ENCODE data around the gene FBRSL1.

The FBRSL1 gene

DNA sequence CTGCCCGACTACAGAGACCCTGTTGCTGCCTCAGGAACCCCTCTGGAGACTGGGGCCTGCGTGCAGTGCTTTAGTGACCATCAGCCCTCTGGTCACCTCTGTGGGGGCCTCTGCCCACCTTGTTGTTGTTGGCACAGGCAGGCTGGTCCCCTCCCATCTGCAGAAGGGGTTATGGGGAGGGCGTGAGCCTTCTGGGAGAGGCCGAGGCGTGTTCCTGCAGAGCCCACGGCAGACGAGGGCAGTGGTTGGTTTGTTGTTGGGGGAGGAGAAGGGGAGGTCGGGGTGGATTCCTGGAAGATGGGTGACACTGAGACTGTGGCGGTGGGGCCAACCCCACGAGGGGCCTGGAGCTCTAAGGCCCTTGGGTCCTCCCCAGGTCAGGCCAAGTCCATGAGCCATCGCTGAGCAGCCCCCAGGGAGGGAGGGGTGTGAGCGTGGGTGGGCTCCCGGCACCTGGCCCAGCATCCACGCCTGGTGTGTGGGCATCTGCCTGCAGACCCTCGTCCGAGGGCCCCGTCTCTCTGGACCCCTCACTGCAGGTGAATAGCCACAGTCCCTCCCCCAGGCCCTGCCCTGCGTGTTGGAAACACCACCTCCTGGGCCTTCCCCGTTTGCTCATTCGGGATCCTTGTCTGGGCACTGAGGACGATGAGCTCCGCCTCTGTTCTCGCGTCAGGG is 23.6 kb downstream of the FBRSL1 start:
- no peak for DNase-seq

DNA sequence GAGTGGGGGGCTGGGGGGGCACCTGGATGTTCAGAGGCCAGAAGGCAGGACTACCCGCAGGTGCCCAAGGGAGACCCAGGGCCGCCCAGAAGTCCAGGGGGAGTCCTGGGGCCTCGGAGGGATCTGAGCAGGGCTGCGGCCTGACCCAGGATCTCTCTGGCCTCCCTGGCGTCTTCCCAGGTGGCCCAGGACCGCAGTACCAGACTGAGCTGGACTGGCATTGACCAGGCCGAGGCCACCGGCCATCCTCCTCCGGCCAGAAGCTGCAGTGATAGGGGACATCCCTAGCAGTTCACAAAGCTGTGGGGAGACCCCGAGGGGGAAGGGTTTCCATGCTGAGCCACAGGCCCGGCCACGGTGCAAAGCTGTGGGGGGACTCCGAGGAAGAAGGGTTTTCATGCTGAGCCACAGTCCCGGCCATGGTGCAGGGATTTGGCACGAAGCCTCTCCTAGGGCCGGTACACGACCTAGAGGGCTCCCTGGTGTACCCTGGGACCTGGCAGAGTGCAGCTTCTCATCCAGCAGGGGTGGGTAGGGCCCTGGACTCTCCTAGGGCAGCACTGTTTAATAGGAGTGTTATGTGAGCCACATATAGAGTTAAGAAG is 24.4 kb downstream of the FBRSL1 start:
- no peak for DNase-seq

DNA sequence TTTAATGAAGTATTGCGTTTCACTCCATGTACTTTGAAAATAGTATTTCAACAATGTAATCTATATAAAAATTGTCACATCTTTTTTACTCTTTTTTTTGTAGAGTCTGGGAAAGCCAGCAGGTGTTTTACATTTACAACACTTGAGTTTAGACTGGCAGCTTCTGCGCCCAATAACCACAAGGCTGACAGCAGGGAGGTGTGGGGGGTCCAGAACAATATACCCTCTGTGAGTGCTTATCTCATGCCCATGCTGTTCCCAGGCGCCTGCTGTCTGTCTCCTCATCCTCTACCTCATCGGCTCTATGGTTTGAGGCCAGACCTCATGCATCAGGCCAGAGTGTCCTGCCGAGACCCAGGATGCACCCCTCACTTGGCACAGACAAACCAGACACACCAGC is 24.9 kb downstream of the FBRSL1 start:
- no peak for DNase-seq

DNA sequence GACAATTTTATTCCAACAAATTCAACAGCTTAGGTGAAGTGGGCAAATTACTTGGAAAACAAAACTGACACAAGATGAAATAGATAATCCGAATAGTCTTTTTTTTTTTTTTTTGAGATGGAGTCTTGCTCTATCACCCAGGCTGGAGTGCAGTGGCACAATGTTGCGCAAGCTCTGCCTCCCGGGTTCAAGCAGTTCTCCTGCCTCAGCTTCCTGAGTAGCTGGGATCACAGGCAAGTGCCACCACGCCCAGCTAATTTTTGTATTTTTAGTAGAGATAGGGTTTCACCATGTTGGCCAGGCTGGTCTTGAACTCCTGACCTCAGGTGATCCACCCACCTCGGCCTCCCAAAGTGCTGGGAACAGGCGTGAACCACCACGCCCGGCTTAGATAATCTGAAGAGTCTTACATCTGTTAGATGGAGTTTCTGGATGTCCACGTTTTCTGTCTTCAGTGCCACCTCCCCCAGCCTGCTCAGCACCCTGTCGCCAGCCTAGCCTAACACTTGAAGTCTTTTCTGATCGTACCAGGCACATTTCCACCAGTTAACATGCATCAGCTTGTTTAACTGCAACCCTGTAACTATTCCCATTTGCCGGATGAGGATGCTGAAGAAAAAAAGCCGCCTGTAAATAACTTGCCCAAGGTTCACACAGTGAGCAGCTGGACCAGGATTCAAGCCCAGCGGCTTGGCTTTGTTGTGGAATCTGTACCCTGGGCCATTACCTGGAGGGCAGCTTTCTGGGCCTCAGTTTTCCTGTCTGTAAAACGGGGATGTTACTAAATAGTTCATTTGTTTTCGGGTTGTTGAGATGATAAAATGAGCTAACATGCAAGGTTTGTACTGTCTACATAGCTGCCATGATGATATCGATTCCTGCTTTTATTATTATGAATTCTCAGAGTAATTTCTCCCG is 26.4 kb downstream of the FBRSL1 start:
- DNase-seq, result no peak

DNA sequence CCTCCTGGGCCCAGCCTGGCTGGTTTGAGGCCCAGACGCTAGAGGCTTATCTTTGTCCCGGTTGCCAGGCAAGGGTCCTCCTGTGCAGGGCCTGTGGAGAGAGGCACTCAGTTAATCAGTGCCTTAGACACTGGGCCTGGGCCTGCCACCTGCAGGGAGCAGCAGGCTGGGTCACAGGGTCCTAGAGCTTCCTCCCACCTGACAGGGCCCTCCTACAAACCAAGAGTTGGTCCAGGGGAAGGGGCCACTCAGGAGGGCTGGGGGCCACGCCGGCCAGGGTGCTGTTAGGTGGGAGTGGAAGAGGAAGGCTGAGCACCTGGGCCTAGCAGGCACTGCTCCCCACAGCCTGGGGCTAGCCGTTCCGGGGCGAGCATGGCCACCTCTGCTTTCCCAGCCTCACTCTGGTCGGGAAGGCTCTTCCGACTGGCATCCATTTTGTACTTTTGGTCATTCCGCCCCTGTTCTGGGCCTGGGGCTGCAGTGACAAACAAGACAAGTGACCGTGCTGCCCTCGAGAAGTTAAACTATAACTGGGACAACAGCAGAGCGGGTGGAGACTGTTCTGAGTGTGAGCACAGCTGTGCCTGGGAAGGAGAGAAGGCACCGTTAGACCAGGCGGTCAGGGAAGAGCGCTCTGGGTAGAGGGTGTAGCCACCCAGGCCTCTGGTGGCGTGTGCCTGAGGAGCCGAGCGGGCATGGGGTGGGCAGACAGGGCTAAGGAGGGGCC is 27.2 kb downstream of the FBRSL1 start:
- DNase-seq, result no peak

DNA sequence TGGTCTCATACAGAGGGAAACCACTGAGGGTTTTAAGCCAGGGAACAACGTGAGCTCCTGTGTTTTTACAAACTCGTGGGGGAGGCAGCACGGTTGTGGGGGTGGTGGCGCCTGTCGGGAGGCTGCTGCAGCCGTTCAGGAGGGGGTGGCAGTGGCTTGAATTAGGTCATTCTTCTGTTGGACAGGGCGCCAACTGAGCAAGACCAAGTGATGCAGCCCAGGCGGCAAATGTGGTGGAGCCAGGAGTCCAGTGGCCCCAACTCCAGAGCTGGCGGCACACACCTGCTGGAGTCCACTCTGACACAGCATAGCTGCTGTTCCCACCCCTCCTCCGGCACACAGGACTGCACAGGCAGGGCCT is 27.8 kb downstream of the FBRSL1 start:
- DNase-seq, result no peak

DNA sequence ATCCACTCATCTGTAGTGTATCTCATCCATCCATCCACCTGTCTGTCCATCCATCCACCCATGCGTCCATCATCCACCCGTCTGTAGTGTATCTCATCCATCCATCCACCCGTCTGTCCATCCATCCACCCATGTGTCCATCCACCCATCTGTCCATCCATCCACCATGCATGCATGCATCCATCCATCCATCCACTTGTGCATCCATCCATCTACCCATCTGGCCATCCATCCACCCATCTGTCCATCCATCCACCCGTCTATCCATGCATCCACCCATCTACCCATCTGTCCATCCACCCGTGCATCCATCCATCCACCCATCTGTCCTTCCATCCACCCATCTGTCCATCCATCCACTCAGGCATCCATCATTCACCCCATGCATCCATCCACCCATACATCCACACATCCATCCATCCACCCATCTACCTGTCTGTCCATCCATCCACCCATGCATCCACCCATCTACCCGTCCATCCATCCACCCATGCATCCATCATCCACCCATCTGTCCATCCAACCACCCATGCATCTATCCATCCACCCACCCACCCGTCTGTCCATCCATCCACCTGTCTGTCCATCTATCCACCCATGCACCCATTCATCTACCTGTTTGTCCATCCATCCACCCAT is 28.5 kb downstream of the FBRSL1 start:
- no peak for DNase-seq

DNA sequence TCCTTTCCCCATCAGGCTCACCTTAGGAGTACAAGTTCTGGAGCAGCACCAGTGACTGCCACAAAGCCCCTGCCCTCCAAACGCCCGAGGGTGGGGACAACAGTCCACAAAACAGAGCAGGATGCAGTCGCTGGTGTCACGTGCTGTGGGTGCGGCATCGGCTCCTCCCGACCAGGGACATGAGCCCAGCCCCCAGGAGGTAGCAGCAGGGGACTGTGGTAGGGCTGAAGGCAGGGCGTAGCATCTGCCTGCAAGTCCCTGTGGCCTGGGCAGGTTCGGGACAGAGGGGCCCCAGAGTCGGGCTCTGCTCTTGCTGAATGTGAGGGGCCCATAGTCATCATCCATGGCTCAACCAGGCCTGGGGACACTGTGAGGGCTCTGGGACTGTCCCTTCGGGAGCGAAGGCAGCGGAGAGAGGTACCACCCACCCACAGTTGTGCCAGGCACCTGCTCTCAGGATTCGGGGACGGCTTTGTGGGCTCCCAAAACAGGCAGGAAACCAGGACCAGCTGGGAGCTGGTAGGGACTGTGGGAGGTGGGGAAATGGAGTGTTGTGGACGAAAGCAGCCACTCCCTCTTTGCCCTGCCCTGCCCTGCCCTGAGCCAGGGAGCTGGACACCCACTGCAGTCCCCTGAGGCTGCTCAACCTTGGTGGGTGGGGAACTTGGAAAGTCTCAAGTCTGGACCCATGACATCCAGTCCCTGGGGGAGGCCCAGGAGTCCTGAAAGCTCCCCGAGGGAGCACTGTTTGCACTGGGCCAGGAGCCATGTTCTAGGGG is 30.7 kb downstream of the FBRSL1 start:
- DNase-seq, result no peak

DNA sequence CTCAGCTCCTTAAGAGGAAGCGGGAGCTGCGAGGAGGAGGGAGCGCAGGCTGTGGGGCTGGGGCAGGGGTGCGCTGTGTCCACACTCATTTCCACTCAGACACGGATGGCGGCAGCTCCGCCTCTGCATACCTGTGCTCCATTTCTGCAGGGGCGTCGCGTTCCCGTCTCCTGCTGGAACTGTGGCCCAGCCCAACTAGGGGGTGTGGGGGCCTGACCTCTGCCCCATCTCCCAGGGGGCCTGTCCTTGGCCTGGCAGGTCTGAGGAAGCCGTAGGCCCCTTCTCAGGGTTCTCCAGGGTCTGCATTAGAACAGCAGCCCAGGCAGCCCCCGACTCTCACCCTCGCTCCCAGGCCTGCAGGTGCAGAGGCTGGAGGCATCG is 31.2 kb downstream of the FBRSL1 start:
- DNase-seq, result no peak

DNA sequence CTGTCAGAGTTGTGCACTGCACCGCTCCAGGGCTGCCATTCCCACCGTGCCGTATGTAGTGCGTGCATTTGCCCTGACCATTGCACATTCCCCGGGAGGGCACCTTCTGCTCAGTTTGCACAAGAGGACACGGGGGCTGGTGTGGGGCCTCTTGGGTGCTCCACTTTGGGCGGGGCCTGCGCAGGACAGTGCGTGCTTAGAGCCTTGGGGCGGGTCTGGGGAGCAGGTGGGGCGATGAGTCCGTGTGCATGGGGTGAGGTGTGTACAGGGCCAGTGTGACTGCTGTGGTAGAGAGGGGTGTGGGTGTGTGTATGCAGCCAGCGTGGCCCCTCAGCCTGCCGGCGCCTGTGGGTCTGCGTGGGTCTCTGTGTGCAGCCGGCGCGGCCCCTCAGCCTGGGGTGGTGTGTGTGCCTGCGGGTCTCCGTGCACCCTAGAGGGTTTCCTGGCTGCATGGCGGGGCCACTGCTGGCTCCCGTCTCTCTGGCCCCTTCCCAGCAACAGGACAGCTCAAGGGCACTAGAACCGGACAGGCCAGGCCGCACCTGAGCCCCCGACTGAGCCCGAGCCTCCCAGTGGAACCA is 31.9 kb downstream of the FBRSL1 start:
- no peak for DNase-seq

DNA sequence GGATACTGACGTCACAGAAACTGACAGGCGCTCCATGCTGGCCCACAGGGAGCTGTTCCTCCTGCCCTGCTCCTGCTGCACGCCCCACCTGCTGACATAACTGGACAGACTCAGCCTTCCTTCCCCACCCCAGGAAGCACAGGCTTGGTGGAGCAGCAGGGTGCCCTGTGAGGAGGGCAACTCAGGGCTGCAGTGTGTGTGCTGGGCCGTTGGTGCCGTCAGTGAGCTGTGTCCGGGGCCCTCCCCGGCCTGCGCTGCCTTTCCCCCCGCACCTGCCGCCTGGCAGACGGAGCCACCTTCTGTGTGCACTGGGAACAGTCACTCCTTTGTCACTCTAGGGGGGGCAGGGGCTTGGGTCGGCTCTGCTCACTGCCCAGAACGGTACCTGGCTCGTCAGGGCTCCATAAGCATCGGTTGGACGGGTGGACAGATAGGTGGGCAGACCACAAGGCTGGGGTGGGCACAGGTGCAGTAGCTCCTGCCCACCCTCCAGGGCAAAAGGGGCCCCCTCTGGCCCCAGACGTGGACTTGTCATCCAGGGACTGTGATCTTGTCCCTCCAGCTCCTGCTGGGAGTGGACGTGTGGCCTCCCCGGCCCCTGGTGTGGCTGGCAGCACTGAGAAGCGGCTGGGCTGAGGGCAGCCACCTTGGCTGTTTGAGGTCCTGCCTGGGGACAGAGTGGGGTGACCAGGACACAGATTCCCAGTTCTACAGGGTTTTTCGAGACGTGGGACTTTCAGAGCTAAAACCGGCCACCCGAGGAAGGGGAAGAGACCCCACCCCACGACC is 32.8 kb downstream of the FBRSL1 start:
- no peak for DNase-seq

DNA sequence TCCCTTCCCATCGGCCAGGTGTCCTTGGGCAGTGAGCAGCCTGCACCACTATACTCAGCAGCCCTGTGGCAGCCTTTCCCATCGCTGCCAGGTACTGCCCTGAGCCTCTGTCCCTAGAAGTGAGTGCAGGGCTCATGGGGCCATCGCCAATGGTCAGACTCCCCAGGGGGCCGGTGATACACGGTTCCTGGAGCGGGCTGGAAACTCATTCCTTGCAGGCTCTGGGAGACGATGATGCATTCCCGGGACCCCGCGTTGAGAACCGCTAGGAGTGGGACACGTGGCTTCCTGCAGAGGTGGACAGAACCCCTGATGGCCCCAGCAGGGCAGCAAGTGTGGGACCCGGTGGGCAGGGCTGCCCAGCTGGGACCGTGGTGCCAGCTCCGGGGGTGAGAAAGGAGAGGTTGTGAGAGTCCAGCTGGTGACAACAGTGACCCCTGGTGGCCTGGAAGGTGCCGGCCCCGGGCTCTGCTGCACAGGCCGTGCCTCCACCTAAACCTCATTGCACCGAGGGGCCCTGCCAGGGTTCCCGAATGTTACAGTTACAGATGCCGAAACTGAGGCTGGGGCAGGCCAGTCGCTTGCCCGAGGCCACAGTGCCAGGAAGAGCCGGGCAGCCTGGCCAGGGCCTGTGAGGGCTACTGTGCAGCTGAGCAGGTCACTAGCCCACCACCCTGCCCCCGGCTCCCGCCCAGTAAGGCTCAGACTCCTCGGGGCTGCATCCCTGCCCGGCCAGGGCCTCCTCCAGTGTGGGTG is 33.8 kb downstream of the FBRSL1 start:
- peak; percentile 45 to 62 (median 53) for DNase-seq

DNA sequence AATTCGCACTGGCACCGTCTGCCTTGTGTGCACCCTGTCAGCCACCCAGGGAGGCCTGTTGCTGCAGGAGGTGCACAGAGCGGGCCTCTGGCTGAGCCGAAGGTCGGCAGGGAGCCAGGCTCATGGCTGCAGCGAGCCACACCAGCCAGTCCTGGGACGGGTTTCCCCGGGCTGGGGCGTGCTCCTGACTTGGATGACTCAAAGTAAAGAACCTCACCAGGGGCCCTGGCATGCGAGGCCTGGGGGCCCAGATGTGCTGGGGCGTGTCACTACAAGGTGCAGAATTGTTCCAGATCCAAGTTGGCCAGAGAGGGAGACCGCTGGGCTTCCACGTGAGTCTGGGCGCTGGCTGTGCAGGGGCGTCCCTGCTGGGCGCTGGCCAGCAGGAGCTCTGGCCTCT is 34.5 kb downstream of the FBRSL1 start:
- DNase-seq, result no peak

DNA sequence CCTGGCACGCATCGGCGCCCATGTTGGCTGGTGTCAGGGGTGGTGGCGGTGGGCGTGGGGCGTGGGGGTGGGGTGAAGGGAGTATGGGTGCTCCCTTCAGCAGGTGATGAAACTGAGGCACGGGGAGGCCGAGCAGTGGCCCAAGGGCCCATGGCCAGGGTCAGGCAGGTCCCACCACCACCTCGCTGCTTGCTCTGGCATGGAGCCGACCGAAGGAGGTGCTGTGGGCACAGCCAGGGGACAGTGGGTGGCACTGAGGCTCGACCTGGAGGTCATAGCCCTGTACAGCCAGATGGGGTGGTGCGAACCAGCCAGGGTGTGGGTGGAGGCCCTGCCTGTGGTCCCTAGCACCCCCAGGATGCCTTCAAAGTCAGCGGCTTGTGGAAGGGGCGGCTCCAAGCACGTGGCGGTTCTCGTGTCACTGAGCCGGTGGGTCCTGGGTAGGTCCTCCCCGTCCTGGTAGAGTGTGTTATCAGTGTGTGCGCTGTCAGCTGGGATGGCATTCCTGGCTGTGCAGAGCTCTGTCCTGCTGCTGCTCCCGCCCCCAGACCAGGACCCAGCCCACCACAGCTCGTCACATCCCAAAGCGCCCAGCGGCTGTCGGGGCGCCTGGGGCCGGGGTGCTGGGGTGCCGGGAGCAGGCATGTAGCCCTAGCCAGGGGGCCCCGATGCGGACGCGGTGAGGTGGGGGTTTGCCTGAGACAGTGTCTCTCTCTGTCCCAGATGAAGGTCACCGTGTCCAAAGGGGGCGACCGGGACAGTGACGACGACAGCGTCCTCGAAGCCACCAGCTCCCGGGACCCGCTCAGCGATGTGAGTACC is 35.3 kb downstream of the FBRSL1 start:
- DNase-seq, result no peak

DNA sequence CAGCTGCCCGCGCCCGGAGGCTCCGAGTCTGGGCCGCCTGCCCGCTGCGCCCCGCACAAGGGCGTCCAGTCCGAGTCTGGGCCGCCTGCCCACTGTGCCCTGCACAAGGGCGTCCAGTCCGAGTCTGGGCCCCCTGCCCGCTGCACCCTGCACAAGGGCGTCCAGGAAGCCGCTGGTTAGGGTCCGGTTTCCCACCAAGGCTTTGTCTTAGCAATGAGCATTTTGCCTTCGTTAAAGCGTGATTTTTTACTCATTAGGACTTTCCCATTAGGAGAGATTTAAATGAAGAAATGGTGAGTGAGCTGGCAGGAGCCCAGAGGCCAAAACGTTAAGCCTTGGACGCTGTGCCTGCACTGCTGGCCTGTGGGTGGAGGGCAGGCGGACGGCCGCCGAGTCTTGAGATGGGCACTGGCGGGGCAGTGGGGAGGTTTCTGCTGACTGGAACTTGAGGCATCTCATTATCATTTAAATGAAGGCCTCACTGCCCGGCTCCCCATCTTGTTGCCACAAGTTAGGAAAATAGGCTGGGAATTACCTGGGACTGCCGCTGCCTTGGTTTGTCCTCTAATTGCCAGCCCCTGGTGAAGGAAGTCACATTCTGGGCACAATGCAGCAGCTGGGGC is 36.0 kb downstream of the FBRSL1 start:
- no peak for DNase-seq

DNA sequence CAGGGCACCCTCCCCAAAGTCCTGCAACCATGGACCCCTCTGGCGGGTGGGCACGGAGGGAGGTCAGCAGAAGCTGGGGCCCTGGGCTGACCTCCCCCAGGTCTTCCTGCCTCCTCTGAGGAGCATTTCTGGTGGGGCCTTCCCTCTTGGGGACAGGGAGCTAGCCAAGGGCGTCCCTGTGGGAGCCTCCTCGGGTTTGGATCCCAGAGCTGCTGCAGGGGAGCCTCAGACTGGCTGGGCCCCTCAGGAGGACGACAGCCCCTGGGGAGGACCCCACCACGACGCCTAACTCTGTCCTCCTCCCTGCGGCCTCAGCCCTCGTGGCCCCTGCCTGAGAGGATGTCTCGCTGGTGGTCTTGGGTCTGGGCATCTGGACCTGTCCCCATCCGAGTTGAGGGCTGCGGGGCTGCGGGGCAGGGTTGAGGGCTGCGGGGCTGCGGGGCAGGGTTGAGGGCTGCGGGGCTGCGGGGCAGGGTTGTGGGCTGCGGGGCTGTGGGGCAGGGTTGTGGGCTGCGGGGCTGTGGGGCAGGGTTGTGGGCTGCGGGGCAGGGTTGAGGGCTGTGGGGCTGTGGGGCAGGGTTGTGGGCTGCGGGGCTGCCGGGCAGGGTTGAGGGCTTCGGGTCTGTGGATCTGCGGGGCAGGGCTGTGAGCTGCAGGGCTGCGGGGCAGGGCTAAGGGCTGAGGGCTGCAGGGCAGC is 37.4 kb downstream of the FBRSL1 start:
- no peak for DNase-seq

DNA sequence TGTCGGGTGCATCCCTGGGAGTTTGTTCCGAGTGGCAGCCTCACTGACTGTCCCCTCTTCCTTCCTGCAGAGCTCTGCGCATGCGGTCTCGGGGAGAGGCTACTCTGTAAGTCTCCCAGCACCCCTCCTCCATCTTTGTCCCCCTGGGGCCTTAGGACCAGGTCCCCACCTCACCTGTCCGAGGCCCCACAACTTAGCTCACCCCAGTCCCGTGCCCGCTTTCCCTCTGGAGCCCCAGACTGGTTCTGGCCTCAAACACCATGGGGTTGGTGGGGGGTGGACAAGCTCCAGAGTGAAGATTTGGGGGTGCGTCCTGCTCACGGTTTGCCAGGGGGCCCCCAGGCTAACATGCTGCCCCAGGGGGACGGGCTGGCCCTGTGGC is 37.9 kb downstream of the FBRSL1 start:
- no peak for DNase-seq

DNA sequence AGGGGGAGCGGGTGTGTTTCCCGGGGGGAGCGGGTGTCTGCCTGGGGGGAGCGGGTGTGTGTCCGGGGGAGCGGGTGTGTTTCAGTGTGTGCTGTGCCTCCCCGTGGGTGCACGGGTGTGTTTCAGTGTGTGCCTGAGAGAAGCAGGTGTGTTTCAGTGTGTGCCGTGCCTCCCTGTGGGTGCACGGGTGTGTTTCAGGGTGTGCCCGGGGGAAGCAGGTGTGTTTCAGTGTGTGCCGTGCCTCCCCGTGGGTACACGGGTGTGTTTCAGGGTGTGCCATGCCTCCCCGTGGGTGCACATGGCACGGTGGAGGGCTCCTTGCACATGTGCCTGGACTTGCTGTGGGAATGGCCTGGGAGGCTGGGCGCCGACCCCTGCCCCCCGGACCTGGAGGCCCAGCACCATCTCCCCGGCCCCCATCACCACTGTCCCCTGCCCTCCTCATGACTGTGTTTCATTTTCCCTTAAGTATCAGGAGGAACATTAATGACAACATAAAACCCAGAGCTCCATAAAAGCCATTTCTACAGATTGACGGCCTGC is 38.7 kb downstream of the FBRSL1 start:
- DNase-seq, result no peak
